GM12875 (cell line): Measurements from ENCODE around the gene PCSK1N.

ENCODE experiments used
- H3K4me3 ChIP-seq: one replicate; pipeline ENCODE4 v1.5.1; 2011; ENCODE audit warnings: low read depth, low read length, control low read depth
- CTCF ChIP-seq: IDR thresholded peaks from 2 replicates; pipeline ENCODE4 v1.5.1; 2011; ENCODE audit warnings: low read depth, mild to moderate bottlenecking, control low read depth, inconsistent platforms, low read length, moderate library complexity, borderline replicate concordance; ENCODE audit not compliant: insufficient read depth

PCSK1N gene

DNA sequence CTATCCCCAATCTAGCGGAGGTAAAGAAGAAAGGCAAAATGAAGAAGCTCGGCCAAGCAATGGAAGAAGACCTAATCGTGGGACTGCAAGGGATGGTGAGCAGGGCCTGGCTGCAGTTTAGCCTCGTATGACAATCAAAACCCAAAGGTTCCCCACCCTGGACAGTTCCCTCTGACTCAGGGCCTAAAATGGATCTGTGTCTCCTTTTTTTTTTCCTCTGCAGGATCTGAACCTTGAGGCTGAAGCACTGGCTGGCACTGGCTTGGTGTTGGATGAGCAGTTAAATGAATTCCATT, 32.6 kb downstream of the PCSK1N start:
- H3K4me3 ChIP-seq = peak overlapping the region; percentile 68
- no peak for TF ChIP-seq CTCF

- peak overlapping the region; percentile 68 for H3K4me3 ChIP-seq
- no peak for TF ChIP-seq CTCF
Observed at GRCh38 chrX:48802089-48802904, 33.1 kb downstream of the PCSK1N start.

DNA sequence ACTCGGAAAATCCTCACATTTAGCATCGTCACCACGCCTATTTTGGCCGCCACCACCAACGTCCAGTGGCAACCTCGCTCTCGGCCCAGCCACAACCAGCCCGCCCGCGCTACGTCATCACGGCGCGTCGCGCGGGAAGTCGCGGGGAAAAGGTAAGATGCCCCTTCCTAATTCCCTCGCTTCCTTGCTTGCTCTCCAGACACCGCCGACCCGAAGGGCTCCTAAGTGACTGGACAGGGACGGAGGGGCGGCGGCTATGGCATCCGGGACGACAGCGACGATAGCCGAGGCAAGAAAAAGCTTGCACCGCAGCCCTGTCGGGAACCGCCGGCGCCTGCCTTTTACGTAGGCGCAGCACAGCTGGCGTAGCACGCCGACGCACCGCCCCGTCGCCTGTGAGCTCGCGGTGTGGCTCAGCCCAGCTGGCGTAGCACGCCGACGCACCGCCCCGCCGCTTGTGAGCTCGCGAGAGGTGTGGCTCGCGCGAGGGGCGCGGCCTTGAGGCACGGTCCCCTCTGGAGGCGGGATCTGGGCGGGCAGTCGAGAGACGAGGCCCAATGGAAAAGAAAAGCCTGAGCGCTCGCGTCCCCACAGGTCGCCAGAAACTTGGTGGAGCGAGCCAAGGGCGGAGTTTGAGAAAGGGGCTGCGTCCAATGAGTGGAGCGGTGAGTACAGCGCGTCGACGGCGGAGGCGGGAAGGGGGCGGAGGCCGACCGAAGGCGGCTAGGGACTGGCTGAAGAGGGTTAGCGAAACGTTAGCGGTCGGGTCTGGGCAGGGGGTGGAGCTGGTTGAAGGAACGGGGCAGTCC, 33.9 kb downstream of the PCSK1N start, which contains the start of gene HDAC6:
Gene HDAC6 (plus strand): TSS at position 788 of the 809 bp plus-strand sequence. CDS start 626 bp downstream, outside the sequence.
- peak within 1 kb of the TSS; percentile 68 for H3K4me3 ChIP-seq
- TF ChIP-seq CTCF = no peak

DNA sequence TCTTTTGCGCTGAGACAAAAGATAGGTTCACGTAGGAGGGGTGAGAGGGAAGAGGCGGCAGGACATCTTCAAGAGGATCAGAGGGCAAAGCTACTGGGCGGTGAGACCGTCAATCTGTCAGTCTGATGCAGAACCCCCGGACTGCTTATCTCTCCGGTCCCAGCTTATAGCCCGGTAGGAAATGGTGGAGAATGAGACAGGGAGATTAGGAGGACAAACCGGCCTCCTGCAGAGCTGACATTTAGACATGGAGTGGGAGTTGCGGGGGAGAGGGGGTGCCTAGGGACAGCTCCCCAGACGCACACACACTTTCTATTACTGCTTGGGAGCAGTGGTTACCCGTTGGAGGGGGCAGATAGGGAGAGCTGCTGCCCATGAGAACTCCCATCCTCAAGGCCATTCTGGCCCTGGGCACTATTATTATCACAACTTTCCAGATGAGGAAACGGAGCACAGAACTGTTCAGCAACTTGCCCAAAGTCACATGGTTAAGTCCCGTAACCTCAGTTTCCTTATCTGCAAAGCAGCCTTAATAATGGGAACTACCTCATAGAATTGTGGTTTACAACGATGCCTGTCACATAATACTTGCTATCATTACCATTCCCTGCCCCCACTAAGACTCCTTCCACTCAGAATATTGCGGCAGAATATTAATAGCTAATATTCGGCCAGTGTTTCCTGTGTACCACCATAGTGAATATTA, 34.7 kb downstream of the PCSK1N start:
- peak overlapping the region; percentile 54 for H3K4me3 ChIP-seq
- no peak for TF ChIP-seq CTCF

GRCh38 chrX:48798318-48798717, 37.1 kb downstream of the PCSK1N start:
- TF ChIP-seq CTCF = no peak
- H3K4me3 ChIP-seq = no peak overlapping the region

DNA sequence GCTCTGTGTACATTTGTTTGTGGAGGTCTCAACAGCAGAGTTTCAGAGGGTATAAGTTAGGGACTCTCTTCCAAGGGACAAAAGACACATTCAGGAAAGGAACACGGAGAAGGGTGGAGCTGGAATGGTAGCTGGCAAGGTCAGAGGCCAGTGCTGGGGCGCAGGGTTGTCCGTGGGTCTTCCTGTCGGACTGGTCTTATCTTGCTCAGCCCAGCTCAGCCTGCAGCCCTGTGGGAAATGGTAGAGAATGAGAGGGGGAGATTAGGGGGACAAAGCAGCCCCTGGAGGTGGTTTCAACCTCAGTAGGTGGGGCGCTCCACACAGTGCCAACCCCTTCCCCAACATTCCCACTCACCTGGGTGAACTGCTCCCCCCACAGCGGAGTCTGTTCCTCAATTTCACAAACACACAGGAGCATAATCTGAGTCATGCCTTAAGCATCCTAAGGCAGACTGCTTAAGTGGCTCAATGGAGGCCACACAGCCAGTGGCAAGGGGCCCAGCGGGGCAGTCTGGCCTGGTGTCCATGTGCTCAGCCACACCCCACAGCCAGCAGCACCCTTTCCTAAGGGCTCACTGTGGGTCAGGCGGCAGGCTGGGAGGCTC, 40.4 kb downstream of the PCSK1N start:
- TF ChIP-seq CTCF = no peak
- H3K4me3 ChIP-seq = no peak overlapping the region
